A673 (cell line): ENCODE measurements around the gene TCEAL1.

ENCODE experiments used
- CTCF ChIP-seq: fragments of 300-800, 200-600 bp; sonication (generic); conservative IDR thresholded peaks from 2 replicates; pipeline ENCODE4 v1.5.1; 2017; ENCODE audit warnings: low read depth, mild to moderate bottlenecking, antibody characterized with exemption, low read length, moderate library complexity, mixed read lengths
- EZH2 ChIP-seq: fragments of 200-600 bp; sonication (generic); IDR thresholded peaks from 2 replicates; pipeline ENCODE4 v1.6.1; 2017; ENCODE audit warnings: borderline replicate concordance, low read depth, mild to moderate bottlenecking, mixed read lengths, antibody characterized with exemption, low read length; ENCODE audit not compliant: poor library complexity, severe bottlenecking

GRCh38 chrX:103674531-103675454, 46.0 kb downstream of the TCEAL1 start:
- no peak for TF ChIP-seq CTCF
- no peak for TF ChIP-seq EZH2
